VCaP (cell line): ENCODE measurements around the gene FOXO3.

Experiments used
- H3K27ac ChIP-seq: fragments of 450-650 bp; 2 replicates; pipeline ENCODE4 v1.5.1; 2017
- TF ChIP-seq, protein P1 (sequence below): fragments of 450-650 bp; conservative IDR thresholded peaks from 2 replicates; pipeline ENCODE4 v1.5.1; 2017; ENCODE audit warnings: mild to moderate bottlenecking, moderate library complexity

Gene FOXO3

DNA sequence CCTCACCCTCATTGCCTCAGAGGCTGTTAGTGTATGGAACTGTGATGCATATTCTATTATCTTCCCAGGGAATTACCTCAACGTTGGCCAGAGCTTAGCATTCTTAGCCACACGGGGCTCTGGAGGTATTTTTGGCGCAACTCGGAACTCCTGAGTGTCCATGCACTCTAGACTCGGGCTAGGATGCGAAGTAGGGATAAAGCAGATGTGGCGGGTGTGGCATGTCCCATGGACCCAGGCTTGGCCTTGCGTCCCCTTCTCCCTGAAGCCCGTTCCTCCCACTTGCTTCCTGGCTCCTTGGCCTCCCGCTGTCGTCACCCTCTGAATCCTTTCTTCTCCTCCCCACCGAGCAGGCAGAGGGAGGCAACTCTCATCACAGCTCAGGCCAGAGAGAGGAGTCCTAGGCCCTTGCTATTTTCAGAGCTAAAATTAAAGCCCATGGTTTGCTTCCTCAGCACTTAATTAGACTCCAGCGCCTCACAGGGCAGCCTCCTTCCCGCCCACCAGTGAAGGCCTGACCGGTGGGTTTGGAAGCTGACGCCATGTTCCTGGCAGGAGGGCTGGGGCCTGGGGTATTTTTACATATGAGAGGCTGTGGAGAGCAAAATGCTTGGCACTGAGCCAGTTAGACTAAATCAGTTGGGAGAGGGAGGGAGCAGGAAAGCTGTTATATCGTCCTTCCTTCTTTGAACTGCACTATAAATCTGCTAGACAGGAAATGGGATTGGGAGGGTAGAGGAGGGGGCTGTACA is 138.7 kb downstream of the FOXO3 start:
- TF ChIP-seq, protein P1, sequence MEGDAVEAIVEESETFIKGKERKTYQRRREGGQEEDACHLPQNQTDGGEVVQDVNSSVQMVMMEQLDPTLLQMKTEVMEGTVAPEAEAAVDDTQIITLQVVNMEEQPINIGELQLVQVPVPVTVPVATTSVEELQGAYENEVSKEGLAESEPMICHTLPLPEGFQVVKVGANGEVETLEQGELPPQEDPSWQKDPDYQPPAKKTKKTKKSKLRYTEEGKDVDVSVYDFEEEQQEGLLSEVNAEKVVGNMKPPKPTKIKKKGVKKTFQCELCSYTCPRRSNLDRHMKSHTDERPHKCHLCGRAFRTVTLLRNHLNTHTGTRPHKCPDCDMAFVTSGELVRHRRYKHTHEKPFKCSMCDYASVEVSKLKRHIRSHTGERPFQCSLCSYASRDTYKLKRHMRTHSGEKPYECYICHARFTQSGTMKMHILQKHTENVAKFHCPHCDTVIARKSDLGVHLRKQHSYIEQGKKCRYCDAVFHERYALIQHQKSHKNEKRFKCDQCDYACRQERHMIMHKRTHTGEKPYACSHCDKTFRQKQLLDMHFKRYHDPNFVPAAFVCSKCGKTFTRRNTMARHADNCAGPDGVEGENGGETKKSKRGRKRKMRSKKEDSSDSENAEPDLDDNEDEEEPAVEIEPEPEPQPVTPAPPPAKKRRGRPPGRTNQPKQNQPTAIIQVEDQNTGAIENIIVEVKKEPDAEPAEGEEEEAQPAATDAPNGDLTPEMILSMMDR = no peak
- peak overlapping the region; percentile 38; the same call in 1 of the 2 replicates for H3K27ac ChIP-seq

DNA sequence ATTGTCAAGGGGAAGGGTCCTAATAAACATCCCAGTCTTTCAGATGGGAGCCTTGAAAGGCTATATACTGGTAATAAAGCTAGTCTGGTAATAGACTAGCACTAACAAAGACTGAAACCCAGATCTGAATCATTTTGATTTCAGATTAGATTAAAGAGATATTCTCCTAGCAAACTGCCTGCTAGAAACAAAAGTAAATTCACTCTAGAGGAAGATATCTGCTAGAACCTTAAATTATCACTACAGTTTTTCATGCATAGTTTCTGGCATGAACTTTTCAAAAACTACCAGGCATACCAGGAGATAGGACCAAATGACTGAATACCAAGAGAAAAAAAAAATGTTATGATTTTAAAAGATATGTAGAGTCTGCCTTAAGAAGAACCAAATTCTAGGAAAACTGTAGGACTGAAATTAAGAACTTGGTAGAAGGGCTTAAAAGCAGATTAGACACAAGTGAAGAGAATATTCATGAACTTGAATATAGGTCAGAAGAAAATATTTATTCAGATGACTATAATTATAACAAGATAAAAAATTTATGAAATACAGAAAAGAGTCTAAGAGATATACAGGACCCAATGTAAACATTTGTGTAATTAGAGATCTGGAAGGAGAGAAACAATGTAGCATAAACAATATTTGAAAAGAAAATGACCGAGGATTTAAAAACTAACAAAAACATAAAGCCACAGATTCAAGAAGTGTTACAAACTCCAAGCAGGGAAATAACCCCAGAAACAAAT is 141.6 kb downstream of the FOXO3 start:
- TF ChIP-seq, protein P1 = no peak
- H3K27ac ChIP-seq = no peak overlapping the region

DNA sequence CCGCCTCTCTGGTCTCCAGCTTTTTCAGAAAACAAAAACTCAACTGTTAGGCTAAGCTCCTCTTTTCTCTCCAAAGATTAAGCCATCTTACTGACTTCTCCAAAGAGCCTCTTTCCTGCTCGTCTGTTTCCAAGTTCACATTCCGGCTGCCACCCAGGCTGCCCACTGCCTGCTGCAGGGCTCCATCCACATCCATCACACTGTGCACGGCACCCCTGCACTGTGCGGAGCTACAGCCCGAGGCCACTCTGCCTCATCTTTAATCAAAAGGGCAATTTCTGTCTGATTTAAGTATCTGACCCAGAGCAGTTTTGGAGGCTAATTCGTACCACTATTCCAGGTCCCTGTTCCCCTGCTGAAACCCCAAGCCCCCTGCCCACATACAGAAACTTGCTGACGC is 145.9 kb downstream of the FOXO3 start:
- TF ChIP-seq, protein P1 = no peak

DNA sequence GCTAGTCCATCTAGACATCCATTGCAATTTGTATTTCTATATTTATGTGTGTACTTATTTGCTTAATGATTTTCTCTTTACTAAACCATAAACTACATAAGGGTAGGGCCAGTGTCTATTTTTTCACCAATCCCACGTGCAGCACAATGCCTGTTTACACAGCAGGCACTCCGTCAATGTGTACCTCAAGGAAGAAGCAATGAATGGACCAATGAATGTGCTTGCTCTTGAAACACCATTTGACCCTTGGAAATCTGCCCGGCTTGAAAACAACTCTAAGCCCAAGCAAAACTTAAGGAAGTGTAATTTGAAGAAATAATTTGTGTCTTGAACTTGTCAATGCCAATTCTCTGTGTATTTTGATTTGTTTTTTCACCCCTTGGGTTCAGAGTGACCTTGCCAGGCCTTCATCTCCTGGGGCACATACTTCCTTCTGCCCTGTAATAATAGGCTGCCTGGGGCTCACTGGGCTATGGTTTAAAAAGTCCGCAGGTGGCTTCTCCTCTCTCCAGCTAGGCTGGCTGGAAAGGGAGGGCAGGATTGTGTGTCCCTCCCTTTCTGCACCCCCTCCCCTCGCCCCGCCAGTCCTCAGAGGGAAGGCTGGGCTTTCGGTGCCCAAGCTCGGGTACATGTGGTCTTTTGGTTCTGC is 146.7 kb downstream of the FOXO3 start:
- peak overlapping the region; percentile 63 for H3K27ac ChIP-seq
- TF ChIP-seq, protein P1 = no peak

More for the DNA sequence above, 145.9 kb downstream of the FOXO3 start:
- H3K27ac ChIP-seq = peak overlapping the region; percentile 63

DNA sequence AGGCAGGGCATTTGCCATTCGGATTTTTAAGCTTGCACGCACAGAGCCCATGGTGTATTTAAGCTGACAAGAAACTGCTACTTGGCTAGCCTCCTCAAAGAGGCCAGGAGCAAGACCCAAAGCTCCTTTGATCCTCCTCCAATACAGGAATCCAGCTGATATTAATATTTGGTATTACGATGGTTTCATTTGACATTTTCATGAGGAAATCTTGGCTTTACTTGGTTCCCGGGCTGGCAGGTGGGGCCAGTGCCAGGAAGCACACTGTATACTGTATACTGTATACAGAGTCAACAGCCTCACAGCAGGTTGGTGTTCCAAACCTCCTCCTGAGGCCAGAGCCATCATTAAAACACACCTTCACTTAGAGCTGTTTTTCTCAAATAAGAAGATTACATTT is 149.3 kb downstream of the FOXO3 start:
- TF ChIP-seq, protein P1 = no peak
- H3K27ac ChIP-seq = peak overlapping the region; percentile 63

DNA sequence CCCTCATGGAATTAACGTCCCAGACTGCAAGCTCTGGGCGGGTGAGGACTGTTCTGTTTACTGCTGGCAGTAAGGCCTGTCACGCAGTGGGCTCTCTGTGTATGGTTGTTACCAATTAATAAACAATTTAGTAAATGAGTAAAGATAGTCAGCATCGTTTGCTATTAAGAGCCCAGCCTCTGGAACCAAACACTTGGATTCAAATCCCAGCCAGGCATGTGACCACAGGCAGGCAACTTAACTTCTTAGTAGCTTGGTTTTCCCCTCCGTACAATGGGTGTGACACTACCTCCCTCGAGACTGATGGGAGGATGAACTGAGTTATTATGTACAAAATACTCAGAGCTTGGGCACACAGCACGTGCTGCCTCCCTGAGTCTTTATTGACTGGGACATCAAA is 149.8 kb downstream of the FOXO3 start:
- H3K27ac ChIP-seq = peak overlapping the region; percentile 63
- TF ChIP-seq, protein P1 = no peak

DNA sequence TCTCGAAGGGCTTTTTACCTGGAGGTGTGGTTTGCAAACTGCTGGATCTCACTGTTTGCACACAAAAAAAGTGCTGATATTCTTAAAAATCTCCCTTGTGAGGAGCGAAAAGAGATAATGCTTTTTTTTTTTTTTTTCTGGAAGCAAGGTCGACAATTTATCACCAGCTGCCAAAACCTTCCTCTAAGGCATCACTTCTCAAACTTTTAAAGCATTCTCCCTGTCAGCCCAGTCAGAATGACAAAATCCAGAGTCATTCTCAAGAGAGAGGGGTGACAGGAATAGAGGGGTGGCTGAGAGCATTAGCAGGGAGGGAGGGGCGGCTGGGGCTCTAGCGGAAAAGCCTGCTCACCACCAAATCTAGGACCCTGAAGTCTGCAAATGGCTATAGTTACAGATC is 150.4 kb downstream of the FOXO3 start:
- peak overlapping the region; percentile 63; the same call in 1 of the 2 replicates for H3K27ac ChIP-seq
- TF ChIP-seq, protein P1 = no peak
